ENCODE results near the gene DIAPH2. TPM values are rescaled to one million over a fixed set of nuclear protein-coding genes. Genes with fewer than 3 reads are reported as not detected.

The DIAPH2 gene
- total RNA-seq, 2 donors from 2014 or later: 6.8 to 8.1 TPM

- ATAC-seq: no peak
- no peaks in the 10 kb centered on the region for H3K36me3 Mint-ChIP-seq
These were observed 761.7 kb downstream of the DIAPH2 start for GRCh38 chrX:97446298-97446882.

GRCh38 chrX:97447306-97447705, 762.7 kb downstream of the DIAPH2 start:
- no peak for DNase-seq (ENCODE audit: low spot score in 2 of 2)
- no peak for ATAC-seq
- Mint-ChIP-seq H3K27ac (no peak overlapping the region), H3K36me3 (no peaks in the 10 kb centered on the region), H3K9me3 (no peaks in the 10 kb centered on the region)

More at GRCh38 chrX:97446298-97446882, 761.7 kb downstream of the DIAPH2 start:
- Mint-ChIP-seq H3K27ac (no peak overlapping the region), H3K9me3 (no peaks in the 10 kb centered on the region)
- DNase-seq (ENCODE audit: low spot score in 2 of 2): no peak

- DNase-seq (ENCODE audit: low spot score in 2 of 2) (no peak), ATAC-seq (no peak)
- no peak overlapping the region for H3K27ac Mint-ChIP-seq
- H3K36me3 Mint-ChIP-seq: no peaks in the 10 kb centered on the region
- no peaks in the 10 kb centered on the region for H3K9me3 Mint-ChIP-seq
These were observed 767.6 kb downstream of the DIAPH2 start for GRCh38 chrX:97452283-97452682.

GRCh38 chrX:97461763-97462162, 777.1 kb downstream of the DIAPH2 start:
- Mint-ChIP-seq H3K9me3 (no peaks in the 10 kb centered on the region), H3K27ac (no peak overlapping the region), H3K36me3 (no peaks in the 10 kb centered on the region)
- no peak for DNase-seq (ENCODE audit: low spot score in 2 of 2)
- ATAC-seq: no peak

- Mint-ChIP-seq H3K36me3 (no peaks in the 10 kb centered on the region), H3K9me3 (no peaks in the 10 kb centered on the region), H3K27ac (no peak overlapping the region)
- ATAC-seq (peak; percentile 63 to 64), DNase-seq (ENCODE audit: low spot score in 2 of 2) (no peak)
These were observed 786.4 kb downstream of the DIAPH2 start for GRCh38 chrX:97471071-97471470.

- DNase-seq (ENCODE audit: low spot score in 2 of 2) (no peak), ATAC-seq (no peak)
- H3K9me3 Mint-ChIP-seq: no peaks in the 10 kb centered on the region
These were observed 790.3 kb downstream of the DIAPH2 start for GRCh38 chrX:97474933-97475332.

GRCh38 chrX:97479106-97479890, 794.7 kb downstream of the DIAPH2 start:
- DNase-seq (ENCODE audit: low spot score in 2 of 2) (no peak), ATAC-seq (no peak)
- Mint-ChIP-seq H3K9me3 (no peaks in the 10 kb centered on the region), H3K36me3 (no peaks in the 10 kb centered on the region), H3K27ac (no peak overlapping the region)

More at GRCh38 chrX:97474933-97475332, 790.3 kb downstream of the DIAPH2 start:
- Mint-ChIP-seq H3K27ac (no peak overlapping the region), H3K36me3 (no peaks in the 10 kb centered on the region)

GRCh38 chrX:97481228-97481627, 796.6 kb downstream of the DIAPH2 start:
- H3K36me3 Mint-ChIP-seq: no peaks in the 10 kb centered on the region
- DNase-seq (ENCODE audit: low spot score in 2 of 2) (no peak), ATAC-seq (no peak)
- H3K27ac Mint-ChIP-seq: no peak overlapping the region
- H3K9me3 Mint-ChIP-seq: no peaks in the 10 kb centered on the region

- no peak for ATAC-seq
- DNase-seq (ENCODE audit: low spot score in 2 of 2): no peak
- Mint-ChIP-seq H3K9me3 (no peaks in the 10 kb centered on the region), H3K36me3 (no peaks in the 10 kb centered on the region), H3K27ac (no peak overlapping the region)
These were observed 798.1 kb downstream of the DIAPH2 start for GRCh38 chrX:97482666-97483300.

GRCh38 chrX:97490656-97491055, 806.0 kb downstream of the DIAPH2 start:
- no peak for ATAC-seq
- no peak overlapping the region for H3K27ac Mint-ChIP-seq
- H3K9me3 Mint-ChIP-seq: no peaks in the 10 kb centered on the region
- no peaks in the 10 kb centered on the region for H3K36me3 Mint-ChIP-seq
- no peak for DNase-seq (ENCODE audit: low spot score in 2 of 2)

GRCh38 chrX:97494756-97495372, 810.2 kb downstream of the DIAPH2 start:
- peak; percentile 74 to 98 for ATAC-seq

GRCh38 chrX:97498093-97498492, 813.5 kb downstream of the DIAPH2 start:
- DNase-seq (ENCODE audit: low spot score in 2 of 2): no peak
- ATAC-seq: no peak
- no peaks in the 10 kb centered on the region for H3K36me3 Mint-ChIP-seq
- H3K27ac Mint-ChIP-seq: no peak overlapping the region
- H3K9me3 Mint-ChIP-seq: no peaks in the 10 kb centered on the region

More at GRCh38 chrX:97494756-97495372, 810.2 kb downstream of the DIAPH2 start:
- Mint-ChIP-seq H3K36me3 (no peaks in the 10 kb centered on the region), H3K27ac (no peak overlapping the region), H3K9me3 (no peaks in the 10 kb centered on the region)
- peak in 1 of 2 donors; percentile 3 for DNase-seq (ENCODE audit: low spot score in 2 of 2)

GRCh38 chrX:97504431-97504830, 819.8 kb downstream of the DIAPH2 start:
- ATAC-seq (no peak), DNase-seq (ENCODE audit: low spot score in 2 of 2) (no peak)
- Mint-ChIP-seq H3K9me3 (no peaks in the 10 kb centered on the region), H3K27ac (no peak overlapping the region), H3K36me3 (no peaks in the 10 kb centered on the region)

GRCh38 chrX:97517763-97518162, 833.1 kb downstream of the DIAPH2 start:
- ATAC-seq (no peak), DNase-seq (ENCODE audit: low spot score in 2 of 2) (no peak)
- Mint-ChIP-seq H3K27ac (no peak overlapping the region), H3K36me3 (no peaks in the 10 kb centered on the region), H3K9me3 (no peaks in the 10 kb centered on the region)

- no peak overlapping the region for H3K27ac Mint-ChIP-seq
- no peak for DNase-seq (ENCODE audit: low spot score in 2 of 2)
- no peak for ATAC-seq
These were observed 837.7 kb downstream of the DIAPH2 start for GRCh38 chrX:97522307-97522706.

GRCh38 chrX:97524340-97524739, 839.7 kb downstream of the DIAPH2 start:
- DNase-seq (ENCODE audit: low spot score in 2 of 2) (no peak), ATAC-seq (no peak)
- Mint-ChIP-seq H3K9me3 (peaks cover 10 to 19% of the 10 kb centered on the region in 2 donors), H3K27ac (no peak overlapping the region), H3K36me3 (peaks cover 10 to 22% of the 10 kb centered on the region in 2 donors)

More at GRCh38 chrX:97522307-97522706, 837.7 kb downstream of the DIAPH2 start:
- Mint-ChIP-seq H3K9me3 (peaks cover 5 to 6% of the 10 kb centered on the region in 2 donors), H3K36me3 (peaks cover 0 to 7% of the 10 kb centered on the region in 2 donors)

- H3K9me3 Mint-ChIP-seq: peaks cover 16 to 25% of the 10 kb centered on the region in 2 donors
- no peak for ATAC-seq
- DNase-seq (ENCODE audit: low spot score in 2 of 2): no peak
- H3K36me3 Mint-ChIP-seq: peaks cover 10 to 28% of the 10 kb centered on the region in 2 donors
- no peak overlapping the region for H3K27ac Mint-ChIP-seq
These were observed 840.4 kb downstream of the DIAPH2 start for GRCh38 chrX:97524997-97525396.

All from activated naive CD4-positive, alpha-beta T cell treated with anti-CD3 and anti-CD28 coated beads, Interleukin-2, amount 50 U/mL, for 72 hours (primary cell).